SU-DHL-6 (cell line): ENCODE data around the gene ACKR1.

Experiments used
- EZH2phosphoT487 ChIP-seq: fragments of 200-600 bp; sonication (generic), shearing (Covaris generic); conservative IDR thresholded peaks from 2 replicates; pipeline ENCODE4 v1.6.1; 2018; ENCODE audit warnings: mild to moderate bottlenecking, antibody characterized with exemption, low read length, moderate library complexity, mixed read lengths
- TF ChIP-seq, protein P1 (sequence below): fragments of 200-600 bp; sonication (generic); IDR thresholded peaks from one replicate; pipeline ENCODE4 v1.5.1; 2017; ENCODE audit warnings: antibody characterized with exemption, mild to moderate bottlenecking, low read length, moderate library complexity; ENCODE audit not compliant: insufficient read depth, poor library complexity, severe bottlenecking

DNA sequence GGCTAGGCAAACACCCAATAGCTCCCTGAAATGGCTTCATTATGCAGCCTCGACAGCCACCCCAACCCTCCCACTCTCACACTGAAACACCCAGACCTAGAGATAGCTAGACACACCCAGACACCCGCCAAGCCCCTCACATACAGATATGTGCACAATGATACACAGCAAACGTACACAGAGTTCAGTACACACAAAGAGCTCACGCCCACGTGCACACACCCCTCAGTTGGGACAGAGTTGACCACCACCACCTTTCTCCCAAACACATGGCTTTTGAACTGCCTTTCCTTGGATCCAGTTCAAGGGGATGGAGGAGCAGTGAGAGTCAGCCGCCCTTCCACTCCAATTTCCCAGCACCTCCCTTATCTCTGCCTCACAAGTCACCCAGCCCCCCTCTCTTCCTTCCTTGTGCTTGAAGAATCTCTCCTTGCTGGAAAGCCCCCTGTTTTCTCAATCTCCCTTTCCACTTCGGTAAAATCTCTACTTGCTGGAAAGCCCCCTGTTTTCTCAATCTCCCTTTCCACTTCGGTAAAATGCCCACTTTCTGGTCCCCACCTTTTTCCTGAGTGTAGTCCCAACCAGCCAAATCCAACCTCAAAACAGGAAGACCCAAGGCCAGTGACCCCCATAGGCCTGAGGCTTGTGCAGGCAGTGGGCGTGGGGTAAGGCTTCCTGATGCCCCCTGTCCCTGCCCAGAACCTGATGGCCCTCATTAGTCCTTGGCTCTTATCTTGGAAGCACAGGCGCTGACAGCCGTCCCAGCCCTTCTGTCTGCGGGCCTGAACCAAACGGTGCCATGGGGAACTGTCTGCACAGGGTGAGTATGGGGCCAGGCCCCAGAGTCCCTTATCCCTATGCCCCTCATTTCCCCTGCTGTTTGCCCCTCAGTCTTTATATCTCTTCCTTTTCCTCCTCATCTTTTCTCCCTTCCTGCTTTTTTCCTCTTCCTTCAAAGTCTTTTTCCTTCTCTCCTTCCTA lies at the start of gene ACKR1:
- TF ChIP-seq, protein P1, sequence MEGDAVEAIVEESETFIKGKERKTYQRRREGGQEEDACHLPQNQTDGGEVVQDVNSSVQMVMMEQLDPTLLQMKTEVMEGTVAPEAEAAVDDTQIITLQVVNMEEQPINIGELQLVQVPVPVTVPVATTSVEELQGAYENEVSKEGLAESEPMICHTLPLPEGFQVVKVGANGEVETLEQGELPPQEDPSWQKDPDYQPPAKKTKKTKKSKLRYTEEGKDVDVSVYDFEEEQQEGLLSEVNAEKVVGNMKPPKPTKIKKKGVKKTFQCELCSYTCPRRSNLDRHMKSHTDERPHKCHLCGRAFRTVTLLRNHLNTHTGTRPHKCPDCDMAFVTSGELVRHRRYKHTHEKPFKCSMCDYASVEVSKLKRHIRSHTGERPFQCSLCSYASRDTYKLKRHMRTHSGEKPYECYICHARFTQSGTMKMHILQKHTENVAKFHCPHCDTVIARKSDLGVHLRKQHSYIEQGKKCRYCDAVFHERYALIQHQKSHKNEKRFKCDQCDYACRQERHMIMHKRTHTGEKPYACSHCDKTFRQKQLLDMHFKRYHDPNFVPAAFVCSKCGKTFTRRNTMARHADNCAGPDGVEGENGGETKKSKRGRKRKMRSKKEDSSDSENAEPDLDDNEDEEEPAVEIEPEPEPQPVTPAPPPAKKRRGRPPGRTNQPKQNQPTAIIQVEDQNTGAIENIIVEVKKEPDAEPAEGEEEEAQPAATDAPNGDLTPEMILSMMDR, result no peak
- TF ChIP-seq EZH2phosphoT487, result no peak
